ENCODE results near the gene ERBB2. TPM values are rescaled to one million over a fixed set of nuclear protein-coding genes. Genes with fewer than 3 reads are reported as not detected.

Gene ERBB2
- 49.0 TPM for total RNA-seq (ENCODE audit: unreplicated experiment)
- long read RNA-seq, full-length matches to known transcripts: 3 of 9 reads
- long read RNA-seq, partial matches to known transcripts: 2 of 9 reads
- long read RNA-seq, other reads (novel, unspliced or antisense): 4 of 9 reads

- H3K4me1 Mint-ChIP-seq (ENCODE audit: unreplicated experiment): peaks cover 25% of the 10 kb centered on the region
- TF ChIP-seq CTCF (IDR thresholded peaks at IDR 0.05; ENCODE audit: unreplicated experiment): no peak
- H3K4me3 Mint-ChIP-seq (ENCODE audit: unreplicated experiment): peak within 1 kb of the TSS; percentile 97
- H3K36me3 Mint-ChIP-seq (ENCODE audit: low read depth, unreplicated experiment): no peaks in the 10 kb centered on the region
- DNase-seq (ENCODE audit: low spot score): peak; percentile 42
- H3K27me3 Mint-ChIP-seq (ENCODE audit: unreplicated experiment): peaks cover 7% of the 10 kb centered on the region
- H3K9me3 Mint-ChIP-seq (ENCODE audit: unreplicated experiment): no peaks in the 10 kb centered on the region
- H3K27ac Mint-ChIP-seq (ENCODE audit: unreplicated experiment): peak within 1 kb of the TSS; percentile 72
These were observed at the start of gene ERBB2 for GRCh38 chr17:39699818-39700147. ERBB2 (plus strand) TSS chr17:39700064; CDS start chr17:39700239, 175 bp downstream.

- H3K4me1 Mint-ChIP-seq (ENCODE audit: unreplicated experiment): peaks cover 31% of the 10 kb centered on the region
- no peak for TF ChIP-seq CTCF (IDR thresholded peaks at IDR 0.05; ENCODE audit: unreplicated experiment)
- no peaks in the 10 kb centered on the region for H3K9me3 Mint-ChIP-seq (ENCODE audit: unreplicated experiment)
- H3K4me3 Mint-ChIP-seq (ENCODE audit: unreplicated experiment): peak overlapping the region; percentile 29
- peaks cover 4% of the 10 kb centered on the region for H3K36me3 Mint-ChIP-seq (ENCODE audit: low read depth, unreplicated experiment)
- DNase-seq (ENCODE audit: low spot score): no peak
- H3K27ac Mint-ChIP-seq (ENCODE audit: unreplicated experiment): no peak overlapping the region
- peaks cover 4% of the 10 kb centered on the region for H3K27me3 Mint-ChIP-seq (ENCODE audit: unreplicated experiment)
These were observed 49.7 kb upstream of the ERBB2 start for GRCh38 chr17:39650121-39650579.

DNA sequence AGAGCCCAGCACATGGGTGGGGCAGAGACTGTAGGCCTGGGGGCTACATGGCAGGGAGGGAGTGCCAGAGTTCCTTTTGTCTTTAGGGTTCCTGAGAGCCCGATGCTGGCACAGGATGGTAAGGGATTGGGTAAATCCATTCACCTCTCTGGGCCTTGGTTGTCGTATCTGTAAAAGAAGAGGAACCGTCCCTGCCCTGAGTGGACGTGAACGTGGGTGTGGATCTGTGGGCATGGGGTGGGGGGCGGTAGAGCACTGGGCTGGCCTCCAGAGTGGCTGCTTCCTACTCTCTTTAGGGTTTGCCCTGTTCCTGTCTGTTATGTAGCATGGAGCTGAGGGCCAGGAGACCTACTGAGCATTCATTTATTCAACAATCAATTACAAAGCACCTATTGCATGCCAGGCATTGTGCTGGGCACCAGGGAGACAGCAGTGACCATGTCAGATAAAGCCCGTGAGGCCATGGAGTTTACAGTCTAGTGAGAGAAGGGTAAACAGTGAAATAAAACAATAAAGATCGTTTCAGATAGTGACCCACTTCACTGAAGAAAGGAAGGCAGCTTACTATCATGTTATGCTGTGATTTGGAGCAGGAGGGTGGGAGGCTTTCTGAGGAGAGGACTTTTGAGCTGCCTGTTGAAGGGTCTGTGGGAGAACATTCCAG lies 47.8 kb upstream of the ERBB2 start:
- Mint-ChIP-seq H3K27me3 (ENCODE audit: unreplicated experiment) (peaks cover 7% of the 10 kb centered on the region), H3K4me1 (ENCODE audit: unreplicated experiment) (peaks cover 29% of the 10 kb centered on the region), H3K9me3 (ENCODE audit: unreplicated experiment) (no peaks in the 10 kb centered on the region), H3K36me3 (ENCODE audit: low read depth, unreplicated experiment) (peaks cover 9% of the 10 kb centered on the region), H3K4me3 (ENCODE audit: unreplicated experiment) (peak overlapping the region; percentile 73), H3K27ac (ENCODE audit: unreplicated experiment) (peak overlapping the region; percentile 82)
- no peak for TF ChIP-seq CTCF (IDR thresholded peaks at IDR 0.05; ENCODE audit: unreplicated experiment)
- DNase-seq (ENCODE audit: low spot score): no peak

GRCh38 chr17:39652587-39653315 lies 47.1 kb upstream of the ERBB2 start:
- Mint-ChIP-seq H3K4me3 (ENCODE audit: unreplicated experiment) (peak overlapping the region; percentile 73), H3K4me1 (ENCODE audit: unreplicated experiment) (peaks cover 29% of the 10 kb centered on the region), H3K9me3 (ENCODE audit: unreplicated experiment) (no peaks in the 10 kb centered on the region), H3K27me3 (ENCODE audit: unreplicated experiment) (peaks cover 7% of the 10 kb centered on the region), H3K27ac (ENCODE audit: unreplicated experiment) (peak overlapping the region; percentile 82), H3K36me3 (ENCODE audit: low read depth, unreplicated experiment) (peaks cover 9% of the 10 kb centered on the region)
- no peak for TF ChIP-seq CTCF (IDR thresholded peaks at IDR 0.05; ENCODE audit: unreplicated experiment)
- no peak for DNase-seq (ENCODE audit: low spot score)

- Mint-ChIP-seq H3K4me1 (ENCODE audit: unreplicated experiment) (peaks cover 29% of the 10 kb centered on the region), H3K9me3 (ENCODE audit: unreplicated experiment) (no peaks in the 10 kb centered on the region), H3K27me3 (ENCODE audit: unreplicated experiment) (peaks cover 7% of the 10 kb centered on the region), H3K4me3 (ENCODE audit: unreplicated experiment) (no peak overlapping the region), H3K36me3 (ENCODE audit: low read depth, unreplicated experiment) (peaks cover 9% of the 10 kb centered on the region), H3K27ac (ENCODE audit: unreplicated experiment) (no peak overlapping the region)
- no peak for DNase-seq (ENCODE audit: low spot score)
- TF ChIP-seq CTCF (IDR thresholded peaks at IDR 0.05; ENCODE audit: unreplicated experiment): no peak
These were observed 46.6 kb upstream of the ERBB2 start for GRCh38 chr17:39653316-39653661.

Measured in endothelial cell (in vitro differentiated cells).